ENCODE data around the gene RNF123.

- no peak for TF ChIP-seq ZZZ3 (IDR thresholded peaks at IDR 0.05; ENCODE audit: control insufficient read depth, insufficient read length, low read depth)
- TF ChIP-seq MTA3 (IDR thresholded peaks at IDR 0.05; ENCODE audit: borderline replicate concordance, low read length) = no peak
- no peak for TF ChIP-seq SMAD1 (IDR thresholded peaks at IDR 0.05; ENCODE audit: low read depth, partially characterized antibody)
- no peak for TF ChIP-seq CTCF (IDR thresholded peaks at IDR 0.05 in 2 of 3, conservative IDR thresholded peaks at IDR 0.05 in 1 of 3; ENCODE audit: control insufficient read depth in 2 of 3, extremely low read depth in 1 of 3, insufficient read depth in 1 of 3, low read depth in 3 of 3, low read length in 3 of 3)
- no peak for TF ChIP-seq ZNF217 (IDR thresholded peaks at IDR 0.05)
- no peak for TF ChIP-seq CREM (IDR thresholded peaks at IDR 0.05; ENCODE audit: low read depth)
- no peak for TF ChIP-seq POLR2A (IDR thresholded peaks at IDR 0.05; ENCODE audit: low read depth, low read length)
- no peak for TF ChIP-seq ATF7 (IDR thresholded peaks at IDR 0.05; ENCODE audit: low read depth)
- no peak for TF ChIP-seq SUZ12 (IDR thresholded peaks at IDR 0.05; ENCODE audit: unreplicated experiment)
- no peak for TF ChIP-seq SPI1 (IDR thresholded peaks at IDR 0.05; ENCODE audit: borderline replicate concordance, insufficient read depth, low read depth, low read length)
- TF ChIP-seq EP300 (IDR thresholded peaks at IDR 0.05; ENCODE audit: borderline replicate concordance in 1 of 2, control insufficient read depth in 1 of 2, low read depth in 2 of 2, low read length in 2 of 2) = no peak
- no peak for TF ChIP-seq KDM1A (IDR thresholded peaks at IDR 0.05; ENCODE audit: borderline replicate concordance)
These were observed 43.2 kb downstream of the RNF123 start for GRCh38 chr3:49732597-49732996.
